ENCODE data around the gene ITIH3.

- TF ChIP-seq CTCF (IDR thresholded peaks at IDR 0.05), result no peak
- TF ChIP-seq EP300 (IDR thresholded peaks at IDR 0.05), result no peak
- no peak for TF ChIP-seq POLR2AphosphoS5 (IDR thresholded peaks at IDR 0.05)
These were observed 23.3 kb downstream of the ITIH3 start for GRCh38 chr3:52817860-52818259.

Data from sigmoid colon (tissue), 4 donors.